OCI-LY1 (cell line): ENCODE results near the gene FCGR2B.
"Not testable (repeated sequence)": the region's sequence is repeated elsewhere in the genome, so short reads cannot be mapped to it uniquely, and the experiment has no call there.

Source experiments
- EZH2 ChIP-seq: fragments of 200-600 bp; sonication (generic), shearing (Covaris generic); IDR thresholded peaks from 2 replicates; pipeline ENCODE4 v1.8.0; 2017; ENCODE audit warnings: borderline replicate concordance, mixed run types, mild to moderate bottlenecking, antibody characterized with exemption, low read length, moderate library complexity, mixed read lengths
- TF ChIP-seq, protein P1 (sequence below): fragments of 200-600 bp; sonication (generic), shearing (Covaris generic); IDR thresholded peaks from 2 replicates; pipeline ENCODE4 v1.5.1; 2017; ENCODE audit warnings: mild to moderate bottlenecking, antibody characterized with exemption, low read length, moderate library complexity, mixed read lengths

DNA sequence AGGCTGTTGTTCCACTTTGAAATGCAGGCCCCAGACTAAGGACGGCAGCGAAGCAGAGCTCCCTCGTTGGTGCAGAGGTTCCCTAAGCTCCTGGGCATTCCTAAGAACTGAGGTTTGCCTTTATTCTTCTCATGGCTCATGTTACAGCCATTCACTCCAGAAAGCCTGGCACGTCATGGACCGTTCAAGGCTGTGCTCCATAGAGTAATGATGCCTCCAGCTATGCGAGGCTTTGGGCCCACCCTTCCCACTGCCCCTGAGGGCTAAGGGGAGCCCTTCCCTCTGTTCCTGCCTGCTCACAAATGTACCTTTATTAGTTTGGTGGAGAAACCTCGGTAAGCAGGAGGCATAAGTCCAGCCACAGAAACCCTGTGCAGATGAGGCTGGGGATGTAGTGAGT is 10.5 kb downstream of the FCGR2B start:
- TF ChIP-seq, protein P1, sequence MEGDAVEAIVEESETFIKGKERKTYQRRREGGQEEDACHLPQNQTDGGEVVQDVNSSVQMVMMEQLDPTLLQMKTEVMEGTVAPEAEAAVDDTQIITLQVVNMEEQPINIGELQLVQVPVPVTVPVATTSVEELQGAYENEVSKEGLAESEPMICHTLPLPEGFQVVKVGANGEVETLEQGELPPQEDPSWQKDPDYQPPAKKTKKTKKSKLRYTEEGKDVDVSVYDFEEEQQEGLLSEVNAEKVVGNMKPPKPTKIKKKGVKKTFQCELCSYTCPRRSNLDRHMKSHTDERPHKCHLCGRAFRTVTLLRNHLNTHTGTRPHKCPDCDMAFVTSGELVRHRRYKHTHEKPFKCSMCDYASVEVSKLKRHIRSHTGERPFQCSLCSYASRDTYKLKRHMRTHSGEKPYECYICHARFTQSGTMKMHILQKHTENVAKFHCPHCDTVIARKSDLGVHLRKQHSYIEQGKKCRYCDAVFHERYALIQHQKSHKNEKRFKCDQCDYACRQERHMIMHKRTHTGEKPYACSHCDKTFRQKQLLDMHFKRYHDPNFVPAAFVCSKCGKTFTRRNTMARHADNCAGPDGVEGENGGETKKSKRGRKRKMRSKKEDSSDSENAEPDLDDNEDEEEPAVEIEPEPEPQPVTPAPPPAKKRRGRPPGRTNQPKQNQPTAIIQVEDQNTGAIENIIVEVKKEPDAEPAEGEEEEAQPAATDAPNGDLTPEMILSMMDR = not testable (repeated sequence)
- not testable (repeated sequence) for TF ChIP-seq EZH2
